Measurements from ENCODE around the gene CEP78.
"Not testable (repeated sequence)": the region's sequence is repeated elsewhere in the genome, so short reads cannot be mapped to it uniquely, and the experiment has no call there.

Gene CEP78, protein sequence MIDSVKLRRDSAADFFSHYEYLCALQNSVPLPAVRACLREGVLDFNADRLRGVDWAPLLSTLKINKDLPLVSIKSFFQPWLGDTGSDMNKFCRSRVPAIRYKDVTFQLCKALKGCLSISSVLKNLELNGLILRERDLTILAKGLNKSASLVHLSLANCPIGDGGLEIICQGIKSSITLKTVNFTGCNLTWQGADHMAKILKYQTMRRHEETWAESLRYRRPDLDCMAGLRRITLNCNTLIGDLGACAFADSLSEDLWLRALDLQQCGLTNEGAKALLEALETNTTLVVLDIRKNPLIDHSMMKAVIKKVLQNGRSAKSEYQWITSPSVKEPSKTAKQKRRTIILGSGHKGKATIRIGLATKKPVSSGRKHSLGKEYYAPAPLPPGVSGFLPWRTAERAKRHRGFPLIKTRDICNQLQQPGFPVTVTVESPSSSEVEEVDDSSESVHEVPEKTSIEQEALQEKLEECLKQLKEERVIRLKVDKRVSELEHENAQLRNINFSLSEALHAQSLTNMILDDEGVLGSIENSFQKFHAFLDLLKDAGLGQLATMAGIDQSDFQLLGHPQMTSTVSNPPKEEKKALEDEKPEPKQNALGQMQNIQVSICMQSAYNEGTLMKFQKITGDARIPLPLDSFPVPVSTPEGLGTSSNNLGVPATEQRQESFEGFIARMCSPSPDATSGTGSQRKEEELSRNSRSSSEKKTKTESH

GRCh38 chr9:78235762-78236550, at the start of gene CEP78:
TSS of gene CEP78 (plus strand) at chr9:78236075. CDS start at chr9:78236351, 276 bp downstream.
- DNase-seq (ENCODE audit: low read depth) = peak; percentile 83

DNA sequence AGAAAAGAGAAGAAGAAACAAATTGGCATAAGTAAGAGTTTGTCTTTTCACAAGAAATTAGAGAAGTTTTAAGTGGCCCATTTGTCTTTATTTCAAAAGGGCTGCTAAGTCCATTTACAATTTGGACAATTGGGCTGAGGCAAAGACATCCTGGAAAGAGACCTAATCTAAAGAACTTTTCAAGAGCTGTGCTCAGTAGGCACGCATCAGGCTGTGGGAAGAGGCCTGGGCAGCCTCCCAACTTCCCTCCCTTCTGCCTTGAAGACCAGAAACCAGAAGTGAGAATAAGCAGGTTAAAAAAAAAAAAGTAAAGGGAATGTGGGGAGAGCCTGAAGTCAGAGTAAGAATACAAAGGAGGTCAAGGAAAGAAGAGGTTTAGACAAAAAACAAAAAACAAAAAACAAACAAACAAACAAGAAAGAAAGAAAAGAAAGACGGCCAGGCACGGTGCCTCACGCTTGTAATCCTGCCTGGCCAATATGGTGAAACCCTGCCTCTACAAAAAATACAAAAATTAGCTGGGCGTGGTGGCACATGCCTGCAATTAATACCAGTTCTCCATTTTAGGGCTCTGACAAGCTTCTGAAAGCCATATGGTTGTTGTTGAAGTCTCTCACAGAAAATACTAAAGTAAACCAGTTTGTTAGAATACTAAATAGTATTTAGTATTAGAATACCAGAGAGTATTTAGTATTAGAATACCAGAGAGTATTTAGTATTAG, 48.0 kb upstream of the CEP78 start:
- DNase-seq (ENCODE audit: low read depth) = no peak

GRCh38 chr9:78188594-78188993, 47.3 kb upstream of the CEP78 start:
- DNase-seq (ENCODE audit: low read depth) = no peak

DNA sequence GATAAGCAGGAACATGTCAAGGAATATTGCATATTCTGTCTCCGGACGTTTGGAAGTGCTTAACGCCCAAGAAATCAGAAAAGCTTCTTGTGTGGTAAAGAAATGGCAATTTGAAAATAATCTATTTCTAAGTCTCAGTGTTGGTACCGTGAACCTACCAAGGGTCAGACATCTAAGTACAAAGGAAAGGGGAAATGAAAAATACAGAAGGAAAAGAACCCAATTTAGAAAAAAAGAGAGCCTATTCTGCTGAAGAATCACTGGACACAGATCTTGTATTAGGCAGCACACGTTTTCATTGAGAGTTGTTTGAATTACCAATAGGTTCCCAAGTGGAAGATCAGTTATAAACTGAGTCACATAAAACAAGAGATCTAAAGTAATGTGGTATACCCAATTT, 46.9 kb upstream of the CEP78 start:
- DNase-seq (ENCODE audit: low read depth) = no peak

GRCh38 chr9:78189461-78189860, 46.4 kb upstream of the CEP78 start:
- DNase-seq (ENCODE audit: low read depth) = no peak

- DNase-seq (ENCODE audit: low read depth) = no peak
These were observed 43.9 kb upstream of the CEP78 start for GRCh38 chr9:78191931-78192330.

- no peak for DNase-seq (ENCODE audit: low read depth)
These were observed 39.6 kb upstream of the CEP78 start for GRCh38 chr9:78196258-78196657.

DNA sequence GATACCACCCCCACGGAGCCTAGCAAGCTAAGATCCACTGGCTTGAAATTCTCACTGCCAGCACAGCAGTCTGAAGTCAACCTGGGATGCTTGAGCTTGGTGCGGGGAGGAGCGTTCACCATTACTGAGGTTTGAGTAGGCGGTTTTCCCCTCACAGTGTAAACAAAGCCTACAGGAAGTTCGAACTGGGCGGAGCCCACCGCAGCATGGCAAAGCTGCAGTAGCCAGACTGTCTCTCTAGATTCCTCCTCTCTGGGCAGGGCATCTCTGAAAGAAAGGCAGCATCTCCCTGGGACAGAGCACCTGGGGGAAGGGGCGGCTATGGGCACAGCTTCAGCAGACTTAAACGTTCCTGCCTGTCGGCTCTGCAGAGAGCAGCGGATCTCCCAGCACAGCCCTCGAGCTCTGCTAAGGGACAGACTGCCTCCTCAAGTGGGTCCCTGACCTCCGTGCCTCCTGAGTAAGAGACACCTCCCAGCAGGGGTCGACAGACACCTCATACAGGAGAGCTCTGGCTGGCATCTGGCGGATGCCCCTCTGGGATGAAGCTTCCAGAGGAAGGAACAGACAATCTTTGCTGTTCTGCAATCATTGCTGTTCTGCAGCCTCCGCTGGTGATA, 34.6 kb upstream of the CEP78 start:
- DNase-seq (ENCODE audit: low read depth) = peak; percentile 25

DNA sequence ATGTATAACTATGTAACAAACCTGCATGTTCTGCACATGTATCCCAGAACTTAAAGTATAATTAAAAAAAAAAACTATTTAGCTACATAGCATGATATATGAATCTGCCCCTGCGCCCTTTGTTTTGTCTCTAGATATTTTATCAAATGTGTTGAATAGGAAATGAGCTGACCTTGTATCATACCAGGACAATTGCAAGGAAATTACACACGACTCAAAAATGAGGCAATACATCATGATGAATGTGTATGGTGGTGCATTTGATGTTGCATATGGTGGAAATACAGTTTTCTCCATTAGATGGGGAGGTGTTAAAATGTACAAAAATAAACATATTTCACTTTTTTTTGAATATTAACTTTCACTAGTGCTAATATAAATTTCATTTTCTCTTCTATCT, 28.6 kb upstream of the CEP78 start:
- no peak for DNase-seq (ENCODE audit: low read depth)

- DNase-seq (ENCODE audit: low read depth) = no peak
These were observed 28.0 kb upstream of the CEP78 start for GRCh38 chr9:78207901-78208300.

DNA sequence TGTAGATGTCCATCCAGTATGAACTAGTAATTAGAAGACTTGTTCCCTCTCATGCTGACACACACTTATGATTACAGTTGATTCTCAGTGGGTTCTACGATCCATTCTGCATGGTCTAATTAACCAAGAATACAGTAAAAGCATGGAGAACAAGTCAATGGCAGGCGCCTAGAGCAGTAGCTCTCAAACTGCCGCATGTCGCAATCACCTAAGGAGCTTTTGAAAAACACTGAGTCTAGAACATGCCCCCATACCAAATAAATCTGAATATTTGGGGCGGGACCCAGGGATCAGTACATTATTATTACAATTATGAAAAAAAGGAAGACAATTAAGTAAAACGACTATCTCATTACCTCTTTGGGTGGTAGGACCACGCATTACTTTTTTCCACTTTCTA, 26.7 kb upstream of the CEP78 start:
- no peak for DNase-seq (ENCODE audit: low read depth)

DNA sequence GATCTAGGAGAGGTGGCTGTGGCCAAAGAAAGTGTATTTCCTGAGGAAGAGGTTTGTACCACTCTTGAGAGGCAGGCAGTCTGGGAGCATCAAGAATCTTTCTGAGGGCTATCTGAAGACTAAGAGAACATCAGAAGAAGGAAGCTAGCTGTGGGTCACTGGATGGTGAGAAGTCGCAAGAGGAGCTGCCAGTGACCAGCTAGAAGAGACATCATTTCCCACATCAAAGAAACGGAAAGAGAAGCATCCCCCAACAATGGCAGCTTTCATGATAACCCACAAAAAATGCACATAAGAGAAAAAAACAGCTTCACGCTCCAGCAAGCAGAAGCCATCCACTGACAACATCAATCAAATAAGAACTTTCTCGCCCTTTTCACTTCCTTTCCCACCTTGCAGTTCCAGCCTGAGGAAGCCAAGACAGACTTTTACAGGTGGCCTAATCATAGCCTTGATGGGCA, 25.0 kb upstream of the CEP78 start:
- DNase-seq (ENCODE audit: low read depth) = no peak

DNA sequence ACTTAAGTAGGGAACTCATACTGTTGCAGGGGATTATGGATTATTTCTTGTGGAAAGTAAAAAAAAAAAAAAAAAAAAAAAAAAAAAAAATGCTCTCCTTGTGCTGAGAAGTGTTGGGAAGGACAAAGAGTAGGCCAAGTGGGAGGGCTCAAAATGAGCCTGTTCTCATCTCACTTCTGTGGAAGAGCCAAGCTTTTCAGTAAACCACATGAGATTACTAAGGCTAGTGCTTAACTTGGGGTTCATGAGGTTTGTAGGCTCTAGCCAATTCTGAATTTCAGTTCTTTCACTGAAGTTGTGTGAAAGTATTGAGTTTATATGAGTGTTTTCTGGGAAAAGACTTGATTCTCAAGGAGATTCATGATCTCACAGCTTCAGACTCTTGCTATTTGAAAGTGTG, 23.0 kb upstream of the CEP78 start:
- DNase-seq (ENCODE audit: low read depth) = no peak

DNA sequence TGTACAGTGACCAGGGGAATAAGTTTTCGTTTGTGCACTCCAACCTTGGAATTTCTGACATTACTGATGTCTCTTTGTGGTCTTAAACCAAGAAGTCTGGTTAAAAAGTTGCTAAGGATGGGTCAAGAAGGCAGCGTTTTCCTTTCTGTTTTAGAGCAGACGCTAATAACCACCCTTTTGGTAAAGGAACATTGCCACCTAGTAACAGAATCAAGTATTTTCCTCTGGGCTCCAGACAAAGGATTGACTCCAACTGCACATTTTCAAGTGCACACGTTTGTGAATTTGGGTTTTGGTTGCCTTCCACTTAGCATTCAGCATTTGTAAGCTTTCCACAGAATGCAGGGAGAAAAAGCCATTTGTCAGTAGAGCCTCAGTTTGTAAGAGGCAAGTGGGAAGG, 22.2 kb upstream of the CEP78 start:
- no peak for DNase-seq (ENCODE audit: low read depth)

- no peak for DNase-seq (ENCODE audit: low read depth)
These were observed 21.4 kb upstream of the CEP78 start for GRCh38 chr9:78214492-78214891.

DNA sequence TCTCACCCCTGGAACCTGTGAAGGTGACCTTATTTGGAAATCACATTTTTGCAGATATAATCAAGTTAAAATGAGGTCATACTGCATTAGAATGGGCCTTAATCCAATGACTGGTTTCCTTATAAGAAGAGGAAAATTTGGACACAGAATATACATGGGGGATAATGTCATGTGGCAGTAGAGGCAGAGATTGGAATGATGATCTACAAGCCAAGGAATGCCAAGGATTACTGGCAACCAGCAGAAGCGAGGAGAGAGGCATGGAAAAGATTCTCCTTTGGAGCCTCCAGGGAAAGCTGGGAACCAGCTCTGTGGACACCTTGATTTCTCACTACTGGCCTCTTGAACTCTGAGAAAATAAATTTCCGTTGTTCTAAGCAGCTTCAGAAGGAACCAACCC, 20.2 kb upstream of the CEP78 start:
- no peak for DNase-seq (ENCODE audit: low read depth)

- no peak for DNase-seq (ENCODE audit: low read depth)
These were observed 17.0 kb upstream of the CEP78 start for GRCh38 chr9:78218890-78219289.

- no peak for DNase-seq (ENCODE audit: low read depth)
These were observed 14.4 kb upstream of the CEP78 start for GRCh38 chr9:78221425-78221824.

- DNase-seq (ENCODE audit: low read depth) = not testable (repeated sequence)
These were observed 14.0 kb upstream of the CEP78 start for GRCh38 chr9:78221841-78222240.

DNA sequence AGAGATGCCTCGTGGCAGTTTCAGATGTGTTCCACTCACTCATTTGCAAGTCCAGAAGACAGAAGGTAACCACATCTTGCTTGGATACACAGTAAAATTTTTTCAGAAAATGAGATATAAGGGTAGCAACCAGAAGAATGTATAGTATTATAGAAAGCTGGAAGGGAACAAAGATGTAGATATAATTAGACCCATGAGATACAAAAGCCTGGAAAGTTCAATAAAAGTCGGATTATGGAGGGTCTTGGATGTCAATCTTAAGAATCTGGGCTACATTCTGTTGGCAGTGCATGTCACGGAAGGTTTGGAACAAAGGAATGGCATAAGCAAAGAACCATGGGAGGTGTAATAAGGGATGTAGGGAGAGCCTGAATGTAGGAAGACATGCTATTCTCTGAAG, 5.1 kb upstream of the CEP78 start:
- no peak for DNase-seq (ENCODE audit: low read depth)

- DNase-seq (ENCODE audit: low read depth) = not testable (repeated sequence)
These were observed 3.4 kb upstream of the CEP78 start for GRCh38 chr9:78232471-78232870.

- no peak for DNase-seq (ENCODE audit: low read depth)
These were observed 1.1 kb upstream of the CEP78 start for GRCh38 chr9:78234810-78235209.

Measured in activated T-helper 9 cell treated with anti-CD3 and anti-CD28 coated beads, Interleukin-2, amount 50 U/mL, for 16 hours (primary cell).